K562 (cell line): ENCODE measurements around the gene RTP5. TPM values are rescaled to one million over a fixed set of nuclear protein-coding genes. Genes with fewer than 3 reads are reported as not detected.

Experiments used
- AFF1 ChIP-seq, 2 experiments: fragments of 450-650 bp; IDR thresholded peaks; 2 replicates each; pipeline ENCODE4 v1.6.1; 2018; ENCODE audit warnings: mild to moderate bottlenecking in 2 of 2, low read depth in 1 of 2; ENCODE audit not compliant: partially characterized antibody in 2 of 2
- ARID1B ChIP-seq: fragments of 450-650 bp; IDR thresholded peaks from 2 replicates; pipeline ENCODE4 v1.6.1; 2016; ENCODE audit warnings: antibody characterized with exemption, mild to moderate bottlenecking, inconsistent platforms
- C11orf30 ChIP-seq: fragments of 450-650 bp; IDR thresholded peaks from 2 replicates; pipeline ENCODE4 v1.6.1; 2016; ENCODE audit warnings: low read depth, mild to moderate bottlenecking
- DDX20 ChIP-seq: fragments of 450-650 bp; IDR thresholded peaks from 2 replicates; pipeline ENCODE4 v1.6.1; 2016; ENCODE audit warnings: missing genetic modification characterization, low read depth, mild to moderate bottlenecking, missing compliant biosample characterization, moderate library complexity
- HES1 ChIP-seq: fragments of 450-650 bp; IDR thresholded peaks from 2 replicates; pipeline ENCODE4 v1.6.1; 2016; ENCODE audit warnings: low read depth, mild to moderate bottlenecking, moderate library complexity
- LCOR ChIP-seq: sonication (generic); formaldehyde crosslinking; IDR thresholded peaks from 2 replicates; pipeline ENCODE4 v1.8.0; 2022; ENCODE audit warnings: mild to moderate bottlenecking, missing genetic modification reagents
- MAFK ChIP-seq: IDR thresholded peaks from 2 replicates; pipeline ENCODE4 v1.6.1; 2011; ENCODE audit warnings: low read length, improper control_type of control experiment
- NFE2 ChIP-seq: IDR thresholded peaks from 2 replicates; pipeline ENCODE4 v1.6.1; 2014; ENCODE audit warnings: antibody characterized with exemption, low read depth
- NR3C1 ChIP-seq: sonication (generic); formaldehyde crosslinking; IDR thresholded peaks from 2 replicates; pipeline ENCODE4 v1.8.1; 2022; ENCODE audit warnings: missing genetic modification reagents
- POLR2B ChIP-seq: fragments of 450-650 bp; IDR thresholded peaks from 2 replicates; pipeline ENCODE4 v1.6.1; 2018; ENCODE audit warnings: low read depth; ENCODE audit not compliant: partially characterized antibody
- PRMT5 ChIP-seq: sonication (generic); formaldehyde crosslinking; IDR thresholded peaks from 2 replicates; pipeline ENCODE4 v1.5.0; 2020; ENCODE audit warnings: missing genetic modification reagents
- PYGO2 ChIP-seq: fragments of 450-650 bp; IDR thresholded peaks from 2 replicates; pipeline ENCODE4 v1.6.1; 2016; ENCODE audit warnings: mild to moderate bottlenecking, missing genetic modification characterization, moderate library complexity, missing compliant biosample characterization
- SMARCE1 ChIP-seq: fragments of 450-650 bp; IDR thresholded peaks from 2 replicates; pipeline ENCODE4 v1.7.1; 2016; ENCODE audit warnings: mild to moderate bottlenecking
- ZFP91 ChIP-seq: sonication (generic); formaldehyde crosslinking; IDR thresholded peaks from 2 replicates; pipeline ENCODE4 v1.8.0; 2022; ENCODE audit warnings: mild to moderate bottlenecking, missing genetic modification reagents
- ZNF197 ChIP-seq: fragments of 200-800 bp; sonication (Bioruptor generic); IDR thresholded peaks from 2 replicates; pipeline ENCODE4 v1.6.1; 2016; ENCODE audit warnings: low read depth, missing genetic modification characterization, missing compliant biosample characterization
- ZNF282 ChIP-seq: sonication (generic); formaldehyde crosslinking; IDR thresholded peaks from 2 replicates; pipeline ENCODE4 v1.8.1; 2023; ENCODE audit warnings: missing genetic modification reagents
- ZNF740 ChIP-seq, 3 experiments: fragments of 200-800 bp in 1 of 3; sonication (Bioruptor generic) in 1 of 3; sonication (generic) in 1 of 3; formaldehyde crosslinking in 1 of 3; IDR thresholded peaks; 2 replicates each; pipeline versions ENCODE4 v1.6.1 to v1.8.0; 2016 to 2022; ENCODE audit warnings: mild to moderate bottlenecking in 2 of 3, missing compliant biosample characterization in 2 of 3, missing genetic modification characterization in 2 of 3, missing genetic modification reagents in 1 of 3
- ZNF780A ChIP-seq: fragments of 250-450 bp; sonication (Bioruptor Pico); IDR thresholded peaks from 2 replicates; pipeline ENCODE4 v1.5.0; 2021; ENCODE audit warnings: mild to moderate bottlenecking
- polyA plus RNA-seq, 8 experiments: library from polyadenylated mRNA; depleted of rRNA in 4 of 8; stranded (reverse) in 5 of 8; unstranded in 3 of 8; fragments of >200 nt; fragmentation: Nextera tagmentation in 2 of 8; fragmentation: Illumina TruSeq in 1 of 8; extraction: Ambion mirVana in 2 of 8; extraction: Trizol in 1 of 8; gene quantifications; 2 replicates each; pipeline versions ENCODE4 v1.2.1 to v1.2.3, GENCODE V29; 2011 to 2014; ENCODE audit warnings: inconsistent platforms in 1 of 8, missing spikeins in 1 of 8
- total RNA-seq, 7 experiments: library from RNA; depleted of rRNA in 6 of 7; stranded (reverse); fragments of >200 nt in 6 of 7; fragmentation: Illumina TruSeq in 2 of 7; extraction: Trizol in 2 of 7; gene quantifications; 2 replicates each; pipeline versions ENCODE4 v1.2.1 to v1.2.3, GENCODE V29; 2011 to 2021; ENCODE audit warnings: low replicate concordance in 1 of 7
- TF ChIP-seq, protein P1 (sequence below): fragments of 250-450 bp; sonication (Bioruptor Pico); IDR thresholded peaks from 2 replicates; pipeline ENCODE4 v1.6.1; 2021; ENCODE audit warnings: mild to moderate bottlenecking

Gene RTP5
- total and polyA plus RNA-seq, 9 of the 15 experiments (the other 6 are each of a cell fraction or from before 2014, with no cell fraction given) = not detected

DNA sequence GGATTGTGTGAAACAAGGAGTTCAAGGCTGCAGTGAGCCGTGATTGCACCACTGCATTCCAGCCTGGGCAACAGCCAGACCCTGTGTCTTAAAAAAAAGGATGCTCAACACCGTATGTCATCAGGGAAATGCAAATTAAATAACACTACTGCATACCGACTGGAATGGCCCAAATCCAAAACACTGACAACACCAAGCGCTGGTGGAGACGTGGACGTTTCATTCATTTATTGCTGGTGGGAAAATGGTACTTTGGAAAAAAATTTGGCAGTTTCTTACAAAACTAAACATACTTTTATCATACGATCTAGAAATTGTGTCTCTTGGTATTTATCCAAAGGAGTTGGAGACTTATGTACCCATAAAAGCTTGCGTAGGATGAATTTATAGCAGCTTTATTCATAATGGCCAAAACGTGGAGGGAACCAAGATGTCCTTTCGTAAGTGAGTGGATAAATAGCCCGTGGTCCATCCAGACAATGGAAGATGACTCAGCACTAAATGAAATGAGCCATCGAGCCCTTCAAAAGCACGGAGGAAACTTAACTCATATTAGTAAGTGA lies 36.3 kb upstream of the RTP5 start (continued):
- peak; percentile 32; the same call in 1 of the 2 replicates for TF ChIP-seq ARID1B
- TF ChIP-seq ZNF197 (CRISPR knock-in tag) = no peak
- TF ChIP-seq ZNF740 (CRISPR knock-in tag; IDR thresholded peaks at IDR 0.05) = no peak
- TF ChIP-seq ZNF740 (tag; IDR thresholded peaks at IDR 0.05) = no peak
- no peak for TF ChIP-seq ZNF780A (CRISPR knock-in tag)
- TF ChIP-seq DDX20 (tag) = no peak
- no peak for TF ChIP-seq ZNF282 (CRISPR knock-in tag)
- TF ChIP-seq MAFK = peak; percentile 96
- no peak for TF ChIP-seq ZFP91
- TF ChIP-seq, protein P1, sequence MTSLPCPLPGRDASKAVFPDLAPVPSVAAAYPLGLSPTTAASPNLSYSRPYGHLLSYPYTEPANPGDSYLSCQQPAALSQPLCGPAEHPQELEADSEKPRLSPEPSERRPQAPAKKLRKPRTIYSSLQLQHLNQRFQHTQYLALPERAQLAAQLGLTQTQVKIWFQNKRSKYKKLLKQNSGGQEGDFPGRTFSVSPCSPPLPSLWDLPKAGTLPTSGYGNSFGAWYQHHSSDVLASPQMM = no peak
- TF ChIP-seq PRMT5 (CRISPR knock-in tag) = no peak
- TF ChIP-seq PYGO2 (tag) = no peak
- TF ChIP-seq POLR2B = no peak
- TF ChIP-seq NFE2 = peak; percentile 96
- no peak for TF ChIP-seq HES1
- no peak for TF ChIP-seq NR3C1 (CRISPR knock-in tag)
- TF ChIP-seq SMARCE1 = 0 out of 2 replicates have a peak, but pooled peaks have one; percentile 35
- TF ChIP-seq C11orf30 = peak; percentile 97
- no peak for TF ChIP-seq AFF1 (IDR thresholded peaks at IDR 0.05; ENCODE audit: low read depth in 1 of 2, partially characterized antibody in 2 of 2)
- no peak for TF ChIP-seq LCOR (CRISPR knock-in tag)
